Activated naive CD8-positive, alpha-beta T cell treated with anti-CD3 and anti-CD28 coated beads, Interleukin-2, amount 10 ng/mL, durations not matched to agents 7 days and 5 days (primary cell): ENCODE measurements around the gene PRR29. TPM values are rescaled to one million over a fixed set of nuclear protein-coding genes. Genes with fewer than 3 reads are reported as not detected.

ENCODE experiments used
- ATAC-seq: fragments of 150-1000 bp; cut with Tn5 transposase; one replicate; pipeline ENCODE4 v1.10.0; 2021; ENCODE audit warnings: low read depth, moderate library complexity
- POLR2A ChIA-PET: fragments of 350-600 bp; sonication (Branson Sonifier 250); formaldehyde crosslinking; loops from one replicate; lab custom pipeline; 2021; ENCODE audit warnings: antibody characterized with exemption; lab: Charles Lee
- DNase-seq: peaks from one replicate; pipeline ENCODE4 v3.0.0; 2021
- H3K27ac Mint-ChIP-seq: one replicate; pipeline ENCODE4 v1.8.0; 2022; ENCODE audit warnings: mild to moderate bottlenecking, mixed read lengths
- H3K27me3 Mint-ChIP-seq: one replicate; pipeline ENCODE4 v1.8.0; 2022; ENCODE audit warnings: mild to moderate bottlenecking, moderate library complexity, mixed read lengths
- H3K36me3 Mint-ChIP-seq: one replicate; pipeline ENCODE4 v1.8.0; 2021; ENCODE audit warnings: mild to moderate bottlenecking, mixed read lengths
- H3K4me1 Mint-ChIP-seq: one replicate; pipeline ENCODE4 v1.8.0; 2021; ENCODE audit warnings: mixed read lengths
- H3K4me3 Mint-ChIP-seq: one replicate; pipeline ENCODE4 v1.8.0; 2022; ENCODE audit warnings: mild to moderate bottlenecking, moderate library complexity, mixed read lengths
- H3K9me3 Mint-ChIP-seq: one replicate; pipeline ENCODE4 v1.8.0; 2021; ENCODE audit warnings: mixed read lengths
- total RNA-seq, 2 experiments: library from RNA; stranded (reverse); gene quantifications; one replicate each; pipeline ENCODE4 v1.2.3, GENCODE V29; 2021

The PRR29 gene
- total RNA-seq, 2 experiments from 2014 or later, result 1.00 to 1.4 TPM

GRCh38 chr17:63993368-63993985 lies 4.7 kb upstream of the PRR29 start:
- Mint-ChIP-seq H3K27me3 (peaks cover 32% of the 10 kb centered on the region), H3K4me1 (peaks cover 34% of the 10 kb centered on the region), H3K36me3 (peaks cover 2% of the 10 kb centered on the region), H3K27ac (no peak overlapping the region), H3K4me3 (no peak overlapping the region), H3K9me3 (no peaks in the 10 kb centered on the region)
- DNase-seq (peak; percentile 41), ATAC-seq (peak; percentile 19)
- POLR2A ChIA-PET, result interaction anchor here (1.5 to 2.6 kb wide), 2 partner anchors 27 to 32 kb away, joined by 7 read pairs; partner anchors contain the start of gene ICAM2

GRCh38 chr17:63995626-63996025 lies 2.5 kb upstream of the PRR29 start:
- peaks cover 28% of the 10 kb centered on the region for H3K4me1 Mint-ChIP-seq
- ATAC-seq (no peak), DNase-seq (peak; percentile 24)
- peaks cover 2% of the 10 kb centered on the region for H3K36me3 Mint-ChIP-seq
- POLR2A ChIA-PET, result interaction anchor here (2.6 kb wide), 1 partner anchor 30 kb away, joined by 7 read pairs; no protein-coding TSS in a partner anchor
- no peak overlapping the region for H3K27ac Mint-ChIP-seq
- peaks cover 32% of the 10 kb centered on the region for H3K27me3 Mint-ChIP-seq
- H3K4me3 Mint-ChIP-seq, result no peak overlapping the region
- H3K9me3 Mint-ChIP-seq, result no peaks in the 10 kb centered on the region

GRCh38 chr17:63996430-63997182 lies 1.5 kb upstream of the PRR29 start:
- H3K4me1 Mint-ChIP-seq, result peaks cover 27% of the 10 kb centered on the region
- peaks cover 26% of the 10 kb centered on the region for H3K27me3 Mint-ChIP-seq
- H3K27ac Mint-ChIP-seq, result no peak overlapping the region
- H3K9me3 Mint-ChIP-seq, result no peaks in the 10 kb centered on the region
- H3K4me3 Mint-ChIP-seq, result peak overlapping the region; percentile 9
- DNase-seq, result peak; percentile 23
- POLR2A ChIA-PET, result interaction anchor here (1.0 kb wide), 1 partner anchor 29 kb away, joined by 5 read pairs; no protein-coding TSS in a partner anchor
- H3K36me3 Mint-ChIP-seq, result peaks cover 2% of the 10 kb centered on the region
- no peak for ATAC-seq

GRCh38 chr17:63997341-63998048 lies 656 bp upstream of the PRR29 start:
- DNase-seq, result no peak
- POLR2A ChIA-PET, result interaction anchor here (0.9 to 2.6 kb wide), 4 partner anchors 20 to 149 kb away, joined by 3 to 15 read pairs (median 9); partner anchors contain the start of gene ICAM2

GRCh38 chr17:63998721-63999679 lies 849 bp downstream of the PRR29 start:
- Mint-ChIP-seq H3K4me1 (peaks cover 9% of the 10 kb centered on the region), H3K27ac (peak overlapping the region; percentile 77), H3K27me3 (peaks cover 19% of the 10 kb centered on the region), H3K36me3 (no peaks in the 10 kb centered on the region), H3K4me3 (peak overlapping the region; percentile 93), H3K9me3 (no peaks in the 10 kb centered on the region)
- DNase-seq (no peak), ATAC-seq (peak; percentile 17)
- POLR2A ChIA-PET, result interaction anchor here (0.9 to 2.6 kb wide), 4 partner anchors 18 to 147 kb away, joined by 3 to 15 read pairs (median 8); partner anchors contain the start of gene ICAM2

More at GRCh38 chr17:63997341-63998048, 656 bp upstream of the PRR29 start:
- peaks cover 2% of the 10 kb centered on the region for H3K36me3 Mint-ChIP-seq
- peaks cover 22% of the 10 kb centered on the region for H3K27me3 Mint-ChIP-seq
- H3K4me1 Mint-ChIP-seq, result peaks cover 20% of the 10 kb centered on the region
- ATAC-seq, result no peak
- H3K27ac Mint-ChIP-seq, result no peak overlapping the region
- peak overlapping the region; percentile 93 for H3K4me3 Mint-ChIP-seq
- H3K9me3 Mint-ChIP-seq, result no peaks in the 10 kb centered on the region

- Mint-ChIP-seq H3K36me3 (no peaks in the 10 kb centered on the region), H3K4me3 (no peak overlapping the region), H3K27ac (no peak overlapping the region), H3K27me3 (peaks cover 14% of the 10 kb centered on the region), H3K4me1 (peaks cover 8% of the 10 kb centered on the region), H3K9me3 (no peaks in the 10 kb centered on the region)
- POLR2A ChIA-PET, result interaction anchor here (1.2 to 2.6 kb wide), 3 partner anchors 17 to 51 kb away, joined by 4 to 15 read pairs (median 13); partner anchors contain the start of gene ICAM2
- ATAC-seq (no peak), DNase-seq (peak; percentile 33)
Measured at GRCh38 chr17:63999680-64000531, 1.8 kb downstream of the PRR29 start.

- no peak for ATAC-seq
- DNase-seq, result peak; percentile 23
- no peak overlapping the region for H3K4me3 Mint-ChIP-seq
- peaks cover 10% of the 10 kb centered on the region for H3K4me1 Mint-ChIP-seq
- H3K27ac Mint-ChIP-seq, result no peak overlapping the region
- no peaks in the 10 kb centered on the region for H3K9me3 Mint-ChIP-seq
- peaks cover 9% of the 10 kb centered on the region for H3K27me3 Mint-ChIP-seq
- POLR2A ChIA-PET, result no interaction called here
- no peaks in the 10 kb centered on the region for H3K36me3 Mint-ChIP-seq
Measured at GRCh38 chr17:64001091-64001579, 3.0 kb downstream of the PRR29 start.

GRCh38 chr17:64001763-64002529 lies 3.8 kb downstream of the PRR29 start:
- Mint-ChIP-seq H3K36me3 (no peaks in the 10 kb centered on the region), H3K4me1 (peaks cover 10% of the 10 kb centered on the region), H3K9me3 (no peaks in the 10 kb centered on the region), H3K27ac (no peak overlapping the region), H3K4me3 (no peak overlapping the region), H3K27me3 (peaks cover under 1% of the 10 kb centered on the region)
- no peak for ATAC-seq
- DNase-seq, result peak; percentile 27
- POLR2A ChIA-PET, result no interaction called here

- H3K4me1 Mint-ChIP-seq, result peaks cover 2% of the 10 kb centered on the region
- H3K36me3 Mint-ChIP-seq, result no peaks in the 10 kb centered on the region
- H3K4me3 Mint-ChIP-seq, result no peak overlapping the region
- H3K27me3 Mint-ChIP-seq, result no peaks in the 10 kb centered on the region
- ATAC-seq (no peak), DNase-seq (peak; percentile 26)
- POLR2A ChIA-PET, result no interaction called here
- no peaks in the 10 kb centered on the region for H3K9me3 Mint-ChIP-seq
- H3K27ac Mint-ChIP-seq, result no peak overlapping the region
Measured at GRCh38 chr17:64002658-64003525, 4.7 kb downstream of the PRR29 start.

GRCh38 chr17:64003526-64004121 lies 5.5 kb downstream of the PRR29 start:
- Mint-ChIP-seq H3K27ac (no peak overlapping the region), H3K4me3 (no peak overlapping the region), H3K36me3 (no peaks in the 10 kb centered on the region), H3K9me3 (no peaks in the 10 kb centered on the region), H3K4me1 (peaks cover 2% of the 10 kb centered on the region), H3K27me3 (no peaks in the 10 kb centered on the region)
- DNase-seq, result peak; percentile 16
- POLR2A ChIA-PET, result no interaction called here
- ATAC-seq, result no peak
